Activated naive CD4-positive, alpha-beta T cell treated with anti-CD3 and anti-CD28 coated beads, Interleukin-2, amount 10 ng/mL, durations not matched to agents 7 days and 5 days (primary cell): ENCODE measurements around the gene ZBED2.
"Not testable (repeated sequence)": the region's sequence is repeated elsewhere in the genome, so short reads cannot be mapped to it uniquely, and the experiment has no call there.

ENCODE experiments used
- CTCF ChIA-PET: fragments of 350-600 bp; sonication (Branson Sonifier 250); formaldehyde crosslinking; loops from one replicate; lab custom pipeline; 2021; ENCODE audit warnings: antibody characterized with exemption; lab: Charles Lee
- DNase-seq: peaks from one replicate; pipeline ENCODE4 v3.0.0-alpha.2; 2020
- H3K27ac Mint-ChIP-seq: one replicate; pipeline ENCODE4 v1.8.0; 2021; ENCODE audit warnings: mild to moderate bottlenecking, moderate library complexity, mixed read lengths
- H3K27me3 Mint-ChIP-seq: one replicate; pipeline ENCODE4 v1.8.0; 2021; ENCODE audit warnings: mild to moderate bottlenecking, mixed read lengths
- H3K36me3 Mint-ChIP-seq: one replicate; pipeline ENCODE4 v1.8.0; 2021; ENCODE audit warnings: mixed read lengths
- H3K4me1 Mint-ChIP-seq: one replicate; pipeline ENCODE4 v1.8.0; 2021; ENCODE audit warnings: mixed read lengths
- H3K4me3 Mint-ChIP-seq: one replicate; pipeline ENCODE4 v1.8.0; 2021; ENCODE audit warnings: mild to moderate bottlenecking, moderate library complexity, mixed read lengths
- H3K9me3 Mint-ChIP-seq: one replicate; pipeline ENCODE4 v1.8.0; 2021; ENCODE audit warnings: mixed read lengths

Gene ZBED2

GRCh38 chr3:111595232-111595631, at the start of gene ZBED2:
ZBED2 (minus strand) TSS chr3:111595346; CDS start chr3:111594201, 1,145 bp downstream.
- no peak for DNase-seq
- Mint-ChIP-seq H3K27ac (peak within 1 kb of the TSS; percentile 73), H3K4me1 (peaks cover 60% of the 10 kb centered on the region), H3K27me3 (no peaks in the 10 kb centered on the region), H3K4me3 (peak within 1 kb of the TSS; percentile 1), H3K9me3 (no peaks in the 10 kb centered on the region), H3K36me3 (peaks cover 78% of the 10 kb centered on the region)
- CTCF ChIA-PET = interaction anchor here (1.1 to 3.4 kb wide), 3 partner anchors 9 to 21 kb away, joined by 5 to 34 read pairs (median 6); no protein-coding TSS in a partner anchor

- no peak overlapping the region for H3K4me3 Mint-ChIP-seq
- no peaks in the 10 kb centered on the region for H3K4me1 Mint-ChIP-seq
- H3K9me3 Mint-ChIP-seq = peaks cover 50% of the 10 kb centered on the region
- H3K27ac Mint-ChIP-seq = no peak overlapping the region
- no peaks in the 10 kb centered on the region for H3K27me3 Mint-ChIP-seq
- CTCF ChIA-PET = no interaction called here
- DNase-seq = no peak
- peaks cover 87% of the 10 kb centered on the region for H3K36me3 Mint-ChIP-seq
Measured at GRCh38 chr3:111639316-111639715, 44.2 kb upstream of the ZBED2 start.

- H3K4me1 Mint-ChIP-seq = no peaks in the 10 kb centered on the region
- no peaks in the 10 kb centered on the region for H3K27me3 Mint-ChIP-seq
- CTCF ChIA-PET = no interaction called here
- DNase-seq = no peak
- H3K4me3 Mint-ChIP-seq = no peak overlapping the region
- H3K27ac Mint-ChIP-seq = no peak overlapping the region
- H3K36me3 Mint-ChIP-seq = peaks cover 88% of the 10 kb centered on the region
- H3K9me3 Mint-ChIP-seq = peaks cover 35% of the 10 kb centered on the region
Measured at GRCh38 chr3:111636366-111636885, 41.3 kb upstream of the ZBED2 start.

- Mint-ChIP-seq H3K27me3 (no peaks in the 10 kb centered on the region), H3K9me3 (peaks cover 33% of the 10 kb centered on the region), H3K27ac (no peak overlapping the region), H3K36me3 (peaks cover 87% of the 10 kb centered on the region), H3K4me1 (no peaks in the 10 kb centered on the region), H3K4me3 (no peak overlapping the region)
- no peak for DNase-seq
- CTCF ChIA-PET = no interaction called here
Measured at GRCh38 chr3:111635403-111635802, 40.3 kb upstream of the ZBED2 start.

GRCh38 chr3:111630638-111631037, 35.5 kb upstream of the ZBED2 start:
- H3K27ac Mint-ChIP-seq, DNase-seq, CTCF ChIA-PET, H3K4me1 Mint-ChIP-seq, H3K27me3 Mint-ChIP-seq, H3K4me3 Mint-ChIP-seq: not testable (repeated sequence)
- Mint-ChIP-seq H3K36me3 (peaks cover 85% of the 10 kb centered on the region), H3K9me3 (peaks cover 42% of the 10 kb centered on the region)

GRCh38 chr3:111629018-111629417, 33.9 kb upstream of the ZBED2 start:
- Mint-ChIP-seq H3K9me3 (peaks cover 44% of the 10 kb centered on the region), H3K36me3 (peaks cover 91% of the 10 kb centered on the region)
- H3K27ac Mint-ChIP-seq, CTCF ChIA-PET, H3K27me3 Mint-ChIP-seq, H3K4me1 Mint-ChIP-seq, H3K4me3 Mint-ChIP-seq, DNase-seq: not testable (repeated sequence)

GRCh38 chr3:111627092-111627491, 31.9 kb upstream of the ZBED2 start:
- DNase-seq = no peak
- Mint-ChIP-seq H3K9me3 (peaks cover 39% of the 10 kb centered on the region), H3K27me3 (no peaks in the 10 kb centered on the region), H3K4me1 (peaks cover 4% of the 10 kb centered on the region), H3K36me3 (peaks cover 85% of the 10 kb centered on the region), H3K4me3 (no peak overlapping the region), H3K27ac (no peak overlapping the region)
- CTCF ChIA-PET = no interaction called here

GRCh38 chr3:111621535-111621934, 26.4 kb upstream of the ZBED2 start:
- CTCF ChIA-PET = interaction anchor here (1.2 to 1.3 kb wide), 3 partner anchors 11 to 43 kb away, joined by 3 to 5 read pairs (median 3); no protein-coding TSS in a partner anchor
- peak; percentile 37 for DNase-seq
- no peak overlapping the region for H3K4me3 Mint-ChIP-seq
- peaks cover 26% of the 10 kb centered on the region for H3K4me1 Mint-ChIP-seq
- no peak overlapping the region for H3K27ac Mint-ChIP-seq
- H3K27me3 Mint-ChIP-seq = no peaks in the 10 kb centered on the region
- H3K9me3 Mint-ChIP-seq = peaks cover 7% of the 10 kb centered on the region
- peaks cover 79% of the 10 kb centered on the region for H3K36me3 Mint-ChIP-seq

GRCh38 chr3:111619833-111620232, 24.7 kb upstream of the ZBED2 start:
- H3K4me3 Mint-ChIP-seq = no peak overlapping the region
- no peak for DNase-seq
- peaks cover 7% of the 10 kb centered on the region for H3K9me3 Mint-ChIP-seq
- H3K36me3 Mint-ChIP-seq = peaks cover 80% of the 10 kb centered on the region
- CTCF ChIA-PET = interaction anchor here (7.0 kb wide), 1 partner anchor 42 kb away, joined by 115 read pairs; no protein-coding TSS in a partner anchor
- H3K27ac Mint-ChIP-seq = no peak overlapping the region
- no peaks in the 10 kb centered on the region for H3K27me3 Mint-ChIP-seq
- H3K4me1 Mint-ChIP-seq = peaks cover 43% of the 10 kb centered on the region

GRCh38 chr3:111618945-111619344, 23.8 kb upstream of the ZBED2 start:
- Mint-ChIP-seq H3K9me3 (peaks cover 6% of the 10 kb centered on the region), H3K36me3 (peaks cover 80% of the 10 kb centered on the region), H3K4me1 (peaks cover 48% of the 10 kb centered on the region), H3K27me3 (no peaks in the 10 kb centered on the region), H3K27ac (peak overlapping the region; percentile 6), H3K4me3 (no peak overlapping the region)
- CTCF ChIA-PET = interaction anchor here (1.4 to 7.0 kb wide), 3 partner anchors 41 to 348 kb away, joined by 4 to 115 read pairs (median 54); no protein-coding TSS in a partner anchor
- no peak for DNase-seq

GRCh38 chr3:111617912-111618601, 22.9 kb upstream of the ZBED2 start:
- peaks cover 56% of the 10 kb centered on the region for H3K4me1 Mint-ChIP-seq
- no peaks in the 10 kb centered on the region for H3K27me3 Mint-ChIP-seq

GRCh38 chr3:111617406-111617805, 22.3 kb upstream of the ZBED2 start:
- Mint-ChIP-seq H3K36me3 (peaks cover 84% of the 10 kb centered on the region), H3K9me3 (peaks cover 6% of the 10 kb centered on the region), H3K4me3 (no peak overlapping the region), H3K27me3 (no peaks in the 10 kb centered on the region), H3K4me1 (peaks cover 62% of the 10 kb centered on the region), H3K27ac (peak overlapping the region; percentile 89)
- CTCF ChIA-PET = interaction anchor here (1.5 to 7.0 kb wide), 8 partner anchors 15 to 78 kb away, joined by 6 to 115 read pairs (median 18); partner anchors contain the start of gene ZBED2
- no peak for DNase-seq

More at GRCh38 chr3:111617912-111618601, 22.9 kb upstream of the ZBED2 start:
- DNase-seq = no peak
- H3K9me3 Mint-ChIP-seq = peaks cover 6% of the 10 kb centered on the region
- CTCF ChIA-PET = interaction anchor here (1.4 to 7.0 kb wide), 6 partner anchors 24 to 349 kb away, joined by 4 to 115 read pairs (median 26); partner anchors contain the start of gene ZBED2
- no peak overlapping the region for H3K4me3 Mint-ChIP-seq
- H3K36me3 Mint-ChIP-seq = peaks cover 81% of the 10 kb centered on the region
- peak overlapping the region; percentile 58 for H3K27ac Mint-ChIP-seq

GRCh38 chr3:111616417-111617105, 21.4 kb upstream of the ZBED2 start:
- Mint-ChIP-seq H3K36me3 (peaks cover 86% of the 10 kb centered on the region), H3K9me3 (peaks cover 6% of the 10 kb centered on the region), H3K4me3 (peak overlapping the region; percentile 23), H3K27me3 (no peaks in the 10 kb centered on the region), H3K4me1 (peaks cover 70% of the 10 kb centered on the region), H3K27ac (peak overlapping the region; percentile 89)
- DNase-seq = peak; percentile 73
- CTCF ChIA-PET = interaction anchor here (0.6 to 7.0 kb wide), 27 partner anchors 9 to 605 kb away, joined by 3 to 115 read pairs (median 5); partner anchors contain the start of genes ABHD10, CD96 and ZBED2

GRCh38 chr3:111615880-111616279, 20.7 kb upstream of the ZBED2 start:
- Mint-ChIP-seq H3K4me1 (peaks cover 77% of the 10 kb centered on the region), H3K27me3 (no peaks in the 10 kb centered on the region), H3K4me3 (no peak overlapping the region), H3K9me3 (peaks cover 6% of the 10 kb centered on the region), H3K36me3 (peaks cover 87% of the 10 kb centered on the region), H3K27ac (peak overlapping the region; percentile 89)
- CTCF ChIA-PET = interaction anchor here (0.6 to 7.0 kb wide), 26 partner anchors 9 to 604 kb away, joined by 3 to 115 read pairs (median 6); partner anchors contain the start of genes ABHD10, CD96 and ZBED2
- DNase-seq = no peak
